ENCODE results near the gene DOCK4. TPM values are rescaled to one million over a fixed set of nuclear protein-coding genes. Genes with fewer than 3 reads are reported as not detected.

DOCK4 gene
- total and polyA plus RNA-seq, 2 of the 8 experiments (the other 6 are each of a cell fraction or from before 2014, with no cell fraction given) = 5.1 to 23.6 TPM

DNA sequence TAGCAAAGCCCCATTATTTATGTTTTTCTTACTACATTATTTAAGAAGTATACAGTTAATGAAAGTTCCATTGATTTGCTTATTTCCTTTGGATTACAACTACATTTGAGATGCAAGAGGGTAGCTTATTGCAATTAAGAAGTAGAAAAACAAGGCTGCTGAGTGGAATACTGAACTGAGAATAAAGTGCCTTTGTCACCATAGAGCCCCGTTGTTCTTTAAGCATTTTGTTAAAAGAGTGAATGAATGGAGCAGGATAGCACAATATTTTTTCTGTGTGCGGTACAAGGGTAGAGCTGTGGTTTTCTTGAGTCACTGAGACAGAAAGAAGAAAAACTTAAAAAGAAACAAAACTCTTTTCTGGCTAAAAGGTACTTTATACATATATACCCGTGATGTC lies 45.9 kb upstream of the DOCK4 start:
- H2BK12ac ChIP-seq (ENCODE audit: low read depth, low read length) = no peak overlapping the region
- no peak overlapping the region for H4K5ac ChIP-seq (ENCODE audit: insufficient read length, low read depth, low read length)
- no peak overlapping the region for H3K4me2 ChIP-seq (ENCODE audit: insufficient read depth in 1 of 2, low read depth in 2 of 2, low read length in 2 of 2)
- no peak overlapping the region for H3K23ac ChIP-seq (ENCODE audit: insufficient read length)
- peaks cover 0 to 42% of the 10 kb centered on the region in 2 experiments; a peak in 2 of 4 replicates for H3K79me2 ChIP-seq (ENCODE audit: control insufficient read depth in 1 of 2, insufficient read depth in 2 of 2, low read length in 2 of 2)
- no peaks in the 10 kb centered on the region for H3K9me3 ChIP-seq (ENCODE audit: insufficient read depth in 2 of 2, low read depth in 1 of 2, low read length in 1 of 2)
- H3K18ac ChIP-seq (ENCODE audit: extremely low read depth, low read length) = no peak overlapping the region
- FAIRE-seq (no peak), DNase-seq (ENCODE audit: low read depth in 1 of 2, low spot score in 2 of 2) (no peak)
- H3K27ac ChIP-seq (ENCODE audit: low read depth, low read length) = no peak overlapping the region
- no peak overlapping the region for H3K4me3 ChIP-seq (ENCODE audit: extremely low read depth in 1 of 4, insufficient read depth in 2 of 4, low read depth in 3 of 4, low read length in 4 of 4)
- H2BK120ac ChIP-seq (replicated peaks; ENCODE audit: low read depth, low read length) = no peak overlapping the region
- POLR2A ChIA-PET (ENCODE audit: partially characterized antibody) = no interaction called here
- H2AK5ac ChIP-seq (ENCODE audit: low read depth, low read length) = no peak overlapping the region
- H3K79me1 ChIP-seq (ENCODE audit: low read depth, low read length) = no peaks in the 10 kb centered on the region
- no peak overlapping the region for H3K14ac ChIP-seq (ENCODE audit: insufficient read length)
- H3K4ac ChIP-seq (replicated peaks; ENCODE audit: insufficient read length, low read depth, low read length) = no peak overlapping the region
- H3K56ac ChIP-seq (replicated peaks; ENCODE audit: insufficient read length, low read depth, low read length) = no peak overlapping the region
- H2BK5ac ChIP-seq (ENCODE audit: low read depth, low read length) = no peak overlapping the region
- no peak overlapping the region for H3K9ac ChIP-seq (replicated peaks in 1 of 4; ENCODE audit: extremely low read depth in 1 of 4, low read depth in 3 of 4, low read length in 3 of 4)
- no peaks in the 10 kb centered on the region for H3K36me3 ChIP-seq (ENCODE audit: control insufficient read depth in 2 of 4, insufficient read depth in 4 of 4, low read length in 3 of 4)
- H4K20me1 ChIP-seq (replicated peaks in 1 of 2; ENCODE audit: control insufficient read depth in 1 of 2, insufficient read depth in 2 of 2, low read length in 2 of 2) = peaks cover 6 to 8% of the 10 kb centered on the region in 2 experiments
- CTCF ChIA-PET (ENCODE audit: partially characterized antibody) = interaction anchor here (0.8 kb wide), 1 partner anchor 180 kb away, joined by 3 read pairs; no protein-coding TSS in a partner anchor
- no peak overlapping the region for H2AFZ ChIP-seq (ENCODE audit: low read length)
- peaks cover 4 to 31% (median 15%) of the 10 kb centered on the region in 4 experiments for H3K27me3 ChIP-seq (replicated peaks in 1 of 4; ENCODE audit: control insufficient read depth in 3 of 4, extremely low read depth in 1 of 4, insufficient read depth in 3 of 4, low read length in 3 of 4)
- 77% methylated on average over 3 of the region's 3 CpGs; no CpG with 5 or more reads in 1 of the 2 experiments for WGBS, 2 experiments (ENCODE audit: extremely low coverage in 1 of 2, insufficient coverage in 1 of 2, insufficient read length in 1 of 2, insufficient replicate concordance in 2 of 2, low coverage in 1 of 2, low lambda C conversion rate in 2 of 2, missing lambda C conversion rate in 1 of 2)
- peaks cover 2 to 21% (median 15%) of the 10 kb centered on the region in 4 experiments; a peak in 4 of 7 replicates for H3K4me1 ChIP-seq (replicated peaks in 1 of 4; ENCODE audit: control insufficient read depth in 3 of 4, insufficient read depth in 4 of 4, low read length in 3 of 4)
- H2BK15ac ChIP-seq (ENCODE audit: low read length) = no peak overlapping the region
- H4K8ac ChIP-seq (ENCODE audit: extremely low read depth, insufficient read depth, low read length) = no peak overlapping the region
- no peak overlapping the region for H4K91ac ChIP-seq (replicated peaks; ENCODE audit: insufficient read length, low read length)
- TF ChIP-seq SP1 (IDR thresholded peaks at IDR 0.05; ENCODE audit: low read depth, low read length) = no peak
- TF ChIP-seq RXRA (IDR thresholded peaks at IDR 0.05; ENCODE audit: insufficient read depth, low read depth, low read length) = no peak
- TF ChIP-seq, protein P1, sequence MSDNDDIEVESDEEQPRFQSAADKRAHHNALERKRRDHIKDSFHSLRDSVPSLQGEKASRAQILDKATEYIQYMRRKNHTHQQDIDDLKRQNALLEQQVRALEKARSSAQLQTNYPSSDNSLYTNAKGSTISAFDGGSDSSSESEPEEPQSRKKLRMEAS (IDR thresholded peaks at IDR 0.05) = no peak
- TF ChIP-seq MAFK (IDR thresholded peaks at IDR 0.05; ENCODE audit: low read depth, low read length) = no peak
- no peak for TF ChIP-seq ATF2 (IDR thresholded peaks at IDR 0.05; ENCODE audit: low read length)
- TF ChIP-seq CHD2 (IDR thresholded peaks at IDR 0.05; ENCODE audit: low read length) = no peak
- no peak for TF ChIP-seq CTBP2 (IDR thresholded peaks at IDR 0.05; ENCODE audit: borderline replicate concordance, insufficient read depth, insufficient read length, low read length)
- no peak overlapping the region for H2BK20ac ChIP-seq (ENCODE audit: low read length)
- no peaks in the 10 kb centered on the region for H3K23me2 ChIP-seq (ENCODE audit: low read depth, low read length)

All from H1 (cell line).